Suprapubic skin (tissue), 4 donors: Measurements from ENCODE around the gene ELAVL2. TPM values are rescaled to one million over a fixed set of nuclear protein-coding genes. Genes with fewer than 3 reads are reported as not detected.

Experiments used
- DNase-seq, 2 donors: peaks; one replicate each; pipeline ENCODE4 v3.0.0-alpha.2; 2019; ENCODE audit warnings: low spot score in 2 of 2
- H3K27ac ChIP-seq: fragments of 200-600 bp; sonication (generic); one replicate; pipeline ENCODE4 v1.5.1; 2019
- H3K27me3 ChIP-seq: fragments of 200-600 bp; sonication (generic); one replicate; pipeline ENCODE4 v1.5.1; 2019
- H3K36me3 ChIP-seq: fragments of 200-600 bp; sonication (generic); one replicate; pipeline ENCODE4 v1.5.1; 2019
- H3K4me1 ChIP-seq: fragments of 200-600 bp; sonication (generic); one replicate; pipeline ENCODE4 v1.5.1; 2019
- H3K4me3 ChIP-seq: fragments of 200-600 bp; sonication (generic); one replicate; pipeline ENCODE4 v1.5.1; 2019; ENCODE audit warnings: mild to moderate bottlenecking
- H3K9me3 ChIP-seq: fragments of 200-600 bp; sonication (generic); one replicate; pipeline ENCODE4 v1.5.1; 2019
- EP300 ChIP-seq: sonication (generic); formaldehyde crosslinking; IDR thresholded peaks from one replicate; pipeline ENCODE4 v1.6.1; 2017; ENCODE audit warnings: antibody characterized with exemption
- POLR2A ChIP-seq, 2 donors: fragments of 450-650 bp; IDR thresholded peaks; one replicate each; pipeline ENCODE4 v1.6.1; 2017; ENCODE audit warnings: antibody characterized with exemption in 2 of 2, mild to moderate bottlenecking in 2 of 2, moderate library complexity in 2 of 2
- POLR2AphosphoS5 ChIP-seq, 3 donors: sonication (generic); formaldehyde crosslinking; IDR thresholded peaks; one replicate each; pipeline ENCODE4 v1.6.1; 2017; ENCODE audit warnings: antibody characterized with exemption in 3 of 3
- WGBS: methylation state at CpG from one replicate; pipeline ENCODE4 v1.1.5; 2018; 5-methylcytosine and 5-hydroxymethylcytosine counted together
- total RNA-seq, 4 donors: library from RNA; depleted of rRNA; stranded (reverse); fragments of >200 nt; gene quantifications; one replicate each; pipeline ENCODE4 v1.1.0, GENCODE V29; 2016
- TF ChIP-seq, protein P1 (sequence below), 2 donors: fragments of 200-600 bp in 1 of 2; fragments of 450-650 bp in 1 of 2; sonication (generic) in 1 of 2; IDR thresholded peaks; one replicate each; pipeline ENCODE4 v1.5.1; 2016 to 2019; ENCODE audit warnings: antibody characterized with exemption in 2 of 2, mild to moderate bottlenecking in 1 of 2, moderate library complexity in 1 of 2

ELAVL2 gene
- total RNA-seq, 4 donors from 2014 or later: 0.48 to 0.59 (median 0.55) TPM

DNA sequence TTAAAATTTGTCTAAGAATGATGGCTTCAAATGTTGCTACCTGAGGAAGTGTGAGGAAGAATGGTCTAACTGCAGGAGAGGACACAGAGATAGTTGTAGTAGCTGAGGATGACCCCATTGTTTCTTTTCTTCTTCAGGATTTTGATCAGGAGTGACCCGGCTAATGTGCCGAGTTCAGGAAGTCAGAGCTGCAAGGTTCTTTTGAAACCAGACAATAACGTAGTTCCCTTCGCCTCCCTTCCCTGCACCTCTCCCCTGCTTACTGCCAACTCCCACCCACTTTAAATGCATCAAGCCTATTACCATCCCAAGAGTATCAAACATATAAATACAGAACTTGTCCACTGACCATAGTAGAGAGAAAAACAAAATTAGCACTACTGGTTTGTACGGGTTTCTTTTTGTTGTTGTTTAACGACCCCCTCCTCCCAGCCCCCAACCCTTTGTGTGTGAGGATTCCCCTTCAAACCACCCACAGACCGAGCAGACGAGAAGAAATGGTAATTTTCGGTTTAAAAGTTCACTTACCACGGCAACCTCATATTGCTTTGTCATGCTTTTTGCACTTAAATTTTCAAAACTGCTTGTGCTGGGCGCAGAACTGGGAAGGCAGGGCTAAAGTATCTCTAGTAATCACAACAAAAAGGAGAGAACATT, 23.5 kb upstream of the ELAVL2 start:
- H3K9me3 ChIP-seq: no peaks in the 10 kb centered on the region
- H3K27me3 ChIP-seq: peaks cover 36% of the 10 kb centered on the region
- H3K4me1 ChIP-seq: peaks cover 17% of the 10 kb centered on the region
- no peak overlapping the region for H3K27ac ChIP-seq
- H3K4me3 ChIP-seq: peak overlapping the region; percentile 55
- no peaks in the 10 kb centered on the region for H3K36me3 ChIP-seq
- no peak for DNase-seq
- no peak for TF ChIP-seq EP300
- TF ChIP-seq POLR2AphosphoS5 (IDR thresholded peaks at IDR 0.05): no peak
- TF ChIP-seq POLR2A (IDR thresholded peaks at IDR 0.05): no peak
- TF ChIP-seq, protein P1, sequence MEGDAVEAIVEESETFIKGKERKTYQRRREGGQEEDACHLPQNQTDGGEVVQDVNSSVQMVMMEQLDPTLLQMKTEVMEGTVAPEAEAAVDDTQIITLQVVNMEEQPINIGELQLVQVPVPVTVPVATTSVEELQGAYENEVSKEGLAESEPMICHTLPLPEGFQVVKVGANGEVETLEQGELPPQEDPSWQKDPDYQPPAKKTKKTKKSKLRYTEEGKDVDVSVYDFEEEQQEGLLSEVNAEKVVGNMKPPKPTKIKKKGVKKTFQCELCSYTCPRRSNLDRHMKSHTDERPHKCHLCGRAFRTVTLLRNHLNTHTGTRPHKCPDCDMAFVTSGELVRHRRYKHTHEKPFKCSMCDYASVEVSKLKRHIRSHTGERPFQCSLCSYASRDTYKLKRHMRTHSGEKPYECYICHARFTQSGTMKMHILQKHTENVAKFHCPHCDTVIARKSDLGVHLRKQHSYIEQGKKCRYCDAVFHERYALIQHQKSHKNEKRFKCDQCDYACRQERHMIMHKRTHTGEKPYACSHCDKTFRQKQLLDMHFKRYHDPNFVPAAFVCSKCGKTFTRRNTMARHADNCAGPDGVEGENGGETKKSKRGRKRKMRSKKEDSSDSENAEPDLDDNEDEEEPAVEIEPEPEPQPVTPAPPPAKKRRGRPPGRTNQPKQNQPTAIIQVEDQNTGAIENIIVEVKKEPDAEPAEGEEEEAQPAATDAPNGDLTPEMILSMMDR (IDR thresholded peaks at IDR 0.05): no peak
- WGBS: 7% methylated on average over 11 of the region's 11 CpGs

DNA sequence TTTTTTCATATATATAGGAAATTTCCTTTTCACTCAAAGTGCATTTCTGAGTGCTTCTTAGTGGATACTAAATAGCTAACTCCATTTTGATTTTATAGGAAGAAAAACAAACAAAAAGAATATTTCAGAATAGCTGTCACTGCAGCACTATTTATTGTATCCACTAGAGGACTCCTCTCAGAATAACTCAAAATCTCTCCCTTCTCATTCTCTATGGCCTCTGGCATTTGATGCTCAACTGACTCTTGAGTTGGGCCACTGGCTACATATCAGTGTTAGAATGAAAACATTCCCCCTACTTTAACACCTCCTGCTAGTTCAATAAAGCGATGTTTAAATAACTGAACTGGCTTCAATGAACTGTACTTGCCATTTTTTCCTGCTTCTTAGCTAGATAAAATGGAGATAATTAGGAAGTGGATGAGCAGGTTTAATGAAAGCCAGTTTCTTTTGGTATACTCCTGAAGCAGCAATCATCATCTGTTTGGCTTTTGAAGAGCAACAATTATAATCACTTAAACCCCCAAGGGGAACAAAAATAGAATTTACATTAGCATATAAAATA, 16.6 kb upstream of the ELAVL2 start:
- H3K4me3 ChIP-seq: no peak overlapping the region
- DNase-seq: no peak
- no peaks in the 10 kb centered on the region for H3K9me3 ChIP-seq
- 65% methylated on average over 1 of the region's 1 CpG for WGBS
- H3K27ac ChIP-seq: no peak overlapping the region
- H3K4me1 ChIP-seq: no peaks in the 10 kb centered on the region
- peaks cover 4% of the 10 kb centered on the region for H3K27me3 ChIP-seq
- TF ChIP-seq POLR2A (IDR thresholded peaks at IDR 0.05) (no peak), POLR2AphosphoS5 (IDR thresholded peaks at IDR 0.05) (no peak), EP300 (no peak)
- TF ChIP-seq, protein P1 (IDR thresholded peaks at IDR 0.05): no peak
- no peaks in the 10 kb centered on the region for H3K36me3 ChIP-seq

DNA sequence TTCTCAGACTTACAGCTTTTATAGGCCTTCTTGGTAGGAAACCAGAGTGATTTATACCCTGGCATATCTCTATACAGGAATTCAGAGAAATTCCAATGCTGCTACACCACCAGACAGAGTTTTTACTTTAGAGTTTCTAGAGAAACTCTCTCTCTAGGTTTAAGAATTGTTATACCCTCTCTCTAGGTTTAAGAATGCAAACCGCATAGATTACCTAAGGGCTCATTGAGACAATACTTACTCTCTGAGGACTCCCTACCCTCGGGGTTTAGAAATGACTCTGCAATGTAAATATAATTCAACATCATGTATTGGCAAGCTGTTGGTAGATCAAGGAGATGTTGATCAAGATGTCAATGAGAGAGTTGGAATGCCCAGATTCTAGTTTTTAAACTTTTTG, 15.3 kb upstream of the ELAVL2 start:
- H3K9me3 ChIP-seq: no peaks in the 10 kb centered on the region
- no peak for TF ChIP-seq EP300
- no peak for TF ChIP-seq POLR2A (IDR thresholded peaks at IDR 0.05)
- no peak for TF ChIP-seq POLR2AphosphoS5 (IDR thresholded peaks at IDR 0.05)
- TF ChIP-seq, protein P1 (IDR thresholded peaks at IDR 0.05): no peak
- 36% methylated on average over 2 of the region's 2 CpGs for WGBS

DNA sequence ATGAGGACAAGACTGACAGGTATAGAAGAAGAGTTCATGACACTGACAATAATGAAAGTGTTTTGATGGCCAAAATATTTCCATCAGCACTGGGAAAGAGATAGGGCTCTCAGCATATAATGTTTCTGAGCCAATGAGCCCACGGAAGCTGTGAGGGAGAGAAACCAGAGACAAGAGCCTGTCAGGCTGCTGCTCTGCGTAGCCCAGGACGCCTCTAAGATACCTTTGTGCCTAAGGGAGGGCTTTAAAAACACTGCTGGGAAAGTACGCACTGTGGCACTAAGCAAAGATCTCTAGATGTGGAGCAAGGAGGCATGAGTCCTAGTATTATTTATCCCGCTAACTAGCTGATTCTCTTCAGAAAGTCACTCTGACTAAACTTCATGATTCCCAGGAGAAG, 11.0 kb upstream of the ELAVL2 start:
- no peaks in the 10 kb centered on the region for H3K9me3 ChIP-seq
- H3K27me3 ChIP-seq: peaks cover 26% of the 10 kb centered on the region
- no peaks in the 10 kb centered on the region for H3K4me1 ChIP-seq
- H3K4me3 ChIP-seq: no peak overlapping the region
- 45% methylated on average over 5 of the region's 5 CpGs for WGBS
- no peak for DNase-seq
- no peak for TF ChIP-seq POLR2A (IDR thresholded peaks at IDR 0.05)
- TF ChIP-seq, protein P1 (IDR thresholded peaks at IDR 0.05): no peak
- no peak for TF ChIP-seq EP300
- TF ChIP-seq POLR2AphosphoS5 (IDR thresholded peaks at IDR 0.05): no peak
- no peak overlapping the region for H3K27ac ChIP-seq
- no peaks in the 10 kb centered on the region for H3K36me3 ChIP-seq

More for the DNA sequence above, 15.3 kb upstream of the ELAVL2 start:
- Histone ChIP-seq H3K27ac (no peak overlapping the region), H3K4me1 (no peaks in the 10 kb centered on the region), H3K36me3 (no peaks in the 10 kb centered on the region), H3K4me3 (no peak overlapping the region), H3K27me3 (peaks cover 7% of the 10 kb centered on the region)
- no peak for DNase-seq

DNA sequence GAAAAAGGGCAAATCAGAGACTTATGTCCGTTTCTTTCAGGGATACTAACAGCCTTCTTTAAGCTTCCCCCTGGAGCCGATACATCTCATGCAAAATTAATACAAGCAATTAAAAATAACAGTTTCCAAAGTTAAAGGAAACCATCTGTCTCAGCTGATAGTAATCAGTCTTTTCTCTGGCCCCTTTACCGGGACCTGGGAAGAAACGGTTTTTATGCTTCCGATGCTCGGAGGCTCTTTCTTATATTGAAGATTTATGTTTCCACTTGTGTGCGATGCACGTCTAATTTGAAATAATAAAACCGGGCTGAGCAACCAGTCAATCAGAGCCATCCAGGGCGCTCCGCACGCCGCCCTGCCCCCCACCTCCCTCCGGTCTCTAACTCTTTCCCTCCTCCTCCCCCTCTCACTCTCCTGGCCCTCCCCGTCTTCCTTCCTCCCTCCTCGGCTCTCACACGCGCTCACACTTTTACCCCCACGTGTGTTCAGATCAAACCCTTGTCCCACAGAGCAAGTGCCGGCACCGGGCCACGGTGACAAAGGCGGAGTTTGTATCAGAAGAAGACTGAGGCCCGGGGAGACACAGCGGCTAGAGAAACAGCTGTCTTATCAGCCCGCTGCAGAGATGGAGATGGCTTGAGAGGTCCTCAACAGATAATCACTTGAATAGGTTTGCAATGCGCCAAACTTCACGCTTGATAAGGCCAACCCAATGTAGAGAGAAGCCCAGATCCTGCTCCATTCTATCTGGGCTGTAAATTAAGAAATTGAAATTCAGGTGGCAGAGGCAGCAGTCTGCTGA, 5.1 kb upstream of the ELAVL2 start:
- peaks cover 62% of the 10 kb centered on the region for H3K27me3 ChIP-seq
- H3K4me3 ChIP-seq: no peak overlapping the region
- no peak for DNase-seq
- 3% methylated on average over 28 of the region's 28 CpGs for WGBS
- H3K4me1 ChIP-seq: peaks cover 14% of the 10 kb centered on the region
- no peaks in the 10 kb centered on the region for H3K36me3 ChIP-seq
- no peaks in the 10 kb centered on the region for H3K9me3 ChIP-seq
- H3K27ac ChIP-seq: no peak overlapping the region
- TF ChIP-seq, protein P1 (IDR thresholded peaks at IDR 0.05): no peak
- TF ChIP-seq POLR2AphosphoS5 (IDR thresholded peaks at IDR 0.05) (no peak), POLR2A (IDR thresholded peaks at IDR 0.05) (no peak), EP300 (no peak)
